ENCODE data around the gene NCAPH2.
A peak's percentile ranks its signal among the peaks of the same experiment; 100 is the strongest.
"Not testable (repeated sequence)": the region's sequence is repeated elsewhere in the genome, so short reads cannot be mapped to it uniquely, and the experiment has no call there.

Gene NCAPH2

DNA sequence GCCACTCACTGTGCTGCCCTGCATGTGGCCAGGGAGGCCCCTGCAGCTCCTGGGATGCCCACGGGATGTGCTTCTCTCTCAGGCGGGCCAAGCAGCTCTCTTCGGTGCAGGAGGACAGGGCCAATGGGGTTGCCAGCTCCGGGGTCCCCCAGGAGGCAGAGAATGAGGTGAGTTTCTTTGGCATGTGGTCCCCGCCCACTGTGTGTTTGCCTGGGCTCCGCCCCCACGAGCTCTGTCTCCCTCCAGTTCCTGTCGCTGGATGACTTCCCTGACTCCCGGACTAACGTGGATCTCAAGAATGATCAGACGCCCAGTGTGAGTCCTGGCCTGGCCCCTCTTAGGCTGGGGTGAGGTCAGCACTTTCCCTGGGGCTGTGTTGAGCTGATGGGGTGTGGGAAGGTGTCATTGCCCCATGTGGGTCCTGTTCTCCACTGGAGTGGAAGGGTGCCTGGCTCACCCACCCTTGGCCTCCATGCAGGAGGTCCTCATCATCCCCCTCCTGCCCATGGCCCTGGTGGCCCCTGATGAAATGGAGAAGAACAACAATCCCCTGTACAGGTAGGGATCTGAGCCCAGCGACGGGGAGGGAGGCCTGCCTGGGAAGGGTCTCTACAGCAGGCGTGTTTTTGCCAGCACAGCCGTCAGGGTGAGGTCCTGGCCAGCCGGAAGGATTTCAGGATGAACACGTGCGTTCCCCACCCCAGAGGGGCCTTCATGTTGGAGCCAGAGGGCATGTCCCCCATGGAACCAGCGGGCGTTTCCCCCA is 9.7 kb downstream of the NCAPH2 start:
- no peak for FAIRE-seq

DNA sequence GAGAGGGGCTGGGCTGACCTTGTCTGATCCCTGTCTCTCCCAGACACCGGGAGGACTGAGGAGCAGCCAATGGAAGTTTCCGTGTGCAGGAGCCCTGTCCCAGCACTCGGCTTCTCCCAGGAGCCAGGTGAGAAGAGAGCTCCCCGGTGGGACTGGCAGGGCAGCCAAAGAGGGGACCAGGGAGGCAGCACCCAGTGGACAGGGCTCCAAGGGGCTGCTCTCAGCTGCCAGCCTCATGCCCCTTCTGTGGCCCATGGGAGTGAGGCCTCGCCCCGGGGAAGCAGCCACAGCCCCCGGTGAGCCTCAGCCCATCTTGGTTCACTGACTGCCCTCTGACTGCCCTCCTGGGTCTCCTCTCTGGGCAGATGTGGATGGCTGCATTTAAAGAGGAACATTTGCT is 10.6 kb downstream of the NCAPH2 start:
- FAIRE-seq = no peak
- no peak for DNase-seq (ENCODE audit: low spot score)

More for the DNA sequence above, 9.7 kb downstream of the NCAPH2 start:
- DNase-seq (ENCODE audit: low spot score) = no peak

DNA sequence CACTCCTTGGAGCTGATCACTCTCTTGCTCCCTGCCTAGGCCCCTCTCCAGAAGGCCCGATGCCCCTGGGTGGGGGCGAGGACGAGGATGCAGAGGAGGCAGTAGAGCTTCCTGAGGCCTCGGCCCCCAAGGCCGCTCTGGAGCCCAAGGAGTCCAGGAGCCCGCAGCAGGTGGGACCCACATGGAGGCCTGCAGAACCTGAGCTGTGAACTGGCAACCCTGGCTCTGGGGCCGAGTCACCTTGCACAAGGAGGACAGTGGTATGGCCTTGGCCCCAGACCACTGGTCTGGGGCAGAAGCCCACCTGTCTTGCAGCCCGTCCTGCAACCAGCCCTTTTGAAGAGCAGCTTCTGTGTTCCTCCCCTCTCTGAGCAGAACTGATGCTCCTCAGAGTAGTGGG is 11.1 kb downstream of the NCAPH2 start:
- DNase-seq (ENCODE audit: low spot score) (no peak), FAIRE-seq (no peak)

DNA sequence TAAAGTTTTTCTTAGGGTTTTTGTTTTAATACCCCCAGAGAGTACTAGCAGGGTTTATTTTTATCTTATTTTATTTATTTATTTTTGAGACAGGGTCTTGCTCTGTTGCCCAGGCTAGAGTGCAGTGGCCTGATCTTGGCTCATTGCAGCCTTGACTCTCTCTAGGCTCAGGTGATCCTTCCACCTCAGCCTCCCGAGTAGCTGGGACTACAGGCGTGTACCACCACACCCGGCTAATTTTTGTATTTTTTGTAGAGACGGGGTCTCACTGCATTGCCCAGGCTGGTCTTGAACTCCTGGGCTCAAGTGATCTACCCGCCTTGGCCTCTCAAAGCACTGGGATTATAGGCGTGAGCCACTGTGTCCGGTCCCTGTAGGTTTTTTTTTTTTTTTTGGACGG is 12.2 kb downstream of the NCAPH2 start:
- DNase-seq (ENCODE audit: low spot score); FAIRE-seq: not testable (repeated sequence)

DNA sequence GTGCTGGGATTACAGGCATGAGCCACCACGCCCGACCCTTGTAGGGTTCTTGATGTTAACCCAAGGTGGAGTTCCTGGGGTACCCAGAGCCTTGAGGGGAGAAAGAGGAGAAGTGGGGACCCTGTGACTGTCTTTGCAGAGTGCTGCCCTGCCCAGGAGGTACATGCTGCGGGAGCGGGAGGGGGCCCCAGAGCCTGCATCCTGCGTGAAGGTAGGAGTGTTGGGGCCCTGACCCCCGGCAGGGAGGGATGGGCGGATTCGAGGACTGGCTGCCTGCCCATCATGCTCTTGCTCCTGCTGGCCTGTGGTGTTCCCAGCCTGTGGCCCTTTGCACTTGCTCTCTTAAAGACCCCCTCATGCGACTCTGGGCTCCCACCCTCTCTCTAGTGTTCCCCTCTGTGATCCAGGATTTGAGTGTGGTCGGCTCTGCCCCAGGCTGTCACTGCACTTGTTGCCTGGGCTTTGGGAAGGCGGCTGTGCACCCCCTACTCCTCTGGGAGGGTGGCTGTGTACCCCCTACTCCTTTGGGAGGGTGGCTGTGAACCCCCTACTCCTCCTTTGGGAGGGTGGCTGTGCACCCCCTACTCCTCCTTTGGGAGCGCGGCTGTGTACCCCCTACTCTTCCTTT is 12.9 kb downstream of the NCAPH2 start:
- DNase-seq (ENCODE audit: low spot score) (no peak), FAIRE-seq (no peak)

DNA sequence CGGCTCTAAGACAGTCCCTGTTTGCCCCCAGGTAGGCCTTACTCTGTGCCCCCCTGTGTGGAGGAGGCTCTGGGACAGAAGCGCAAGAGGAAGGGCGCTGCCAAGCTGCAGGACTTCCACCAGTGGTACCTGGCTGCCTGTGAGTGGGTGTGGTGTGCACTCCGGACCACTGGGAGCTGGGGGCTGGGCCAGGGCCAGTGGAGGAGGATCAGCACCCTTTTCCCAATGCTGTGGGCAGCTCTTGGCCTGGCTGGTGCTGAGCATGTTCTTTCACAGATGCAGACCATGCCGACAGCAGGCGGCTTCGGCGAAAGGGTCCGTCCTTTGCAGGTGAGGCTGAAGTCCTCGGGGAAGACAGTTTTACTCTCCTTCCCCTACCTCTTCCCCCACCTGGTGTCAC is 13.7 kb downstream of the NCAPH2 start:
- DNase-seq (ENCODE audit: low spot score) = no peak
- no peak for FAIRE-seq

DNA sequence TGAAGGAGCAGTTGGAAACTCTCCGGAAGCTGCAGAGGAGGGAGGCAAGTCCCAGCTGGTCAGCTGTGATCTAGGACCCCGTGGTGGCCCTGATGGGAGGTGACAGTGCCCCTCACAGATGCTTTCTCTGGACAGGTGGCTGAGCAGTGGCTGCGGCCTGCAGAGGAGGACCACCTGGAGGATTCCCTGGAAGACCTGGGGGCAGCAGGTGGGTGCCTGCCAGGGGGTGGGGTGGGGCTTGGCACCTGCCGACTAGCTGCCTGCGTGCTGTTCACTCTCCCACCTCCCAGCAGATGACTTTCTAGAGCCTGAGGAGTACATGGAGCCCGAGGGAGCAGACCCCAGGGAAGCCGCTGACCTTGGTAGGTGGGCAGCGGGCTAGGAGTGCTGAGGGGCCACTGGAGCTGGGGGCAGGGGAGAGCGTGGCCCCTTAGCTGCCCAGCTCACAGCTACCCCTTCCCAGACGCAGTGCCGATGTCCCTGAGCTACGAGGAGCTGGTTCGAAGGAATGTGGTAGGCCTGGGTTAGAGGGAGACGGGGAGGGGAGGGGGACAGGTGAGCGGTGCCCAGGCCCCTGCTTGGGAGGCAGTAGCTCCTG is 14.3 kb downstream of the NCAPH2 start:
- FAIRE-seq (no peak), DNase-seq (ENCODE audit: low spot score) (no peak)

DNA sequence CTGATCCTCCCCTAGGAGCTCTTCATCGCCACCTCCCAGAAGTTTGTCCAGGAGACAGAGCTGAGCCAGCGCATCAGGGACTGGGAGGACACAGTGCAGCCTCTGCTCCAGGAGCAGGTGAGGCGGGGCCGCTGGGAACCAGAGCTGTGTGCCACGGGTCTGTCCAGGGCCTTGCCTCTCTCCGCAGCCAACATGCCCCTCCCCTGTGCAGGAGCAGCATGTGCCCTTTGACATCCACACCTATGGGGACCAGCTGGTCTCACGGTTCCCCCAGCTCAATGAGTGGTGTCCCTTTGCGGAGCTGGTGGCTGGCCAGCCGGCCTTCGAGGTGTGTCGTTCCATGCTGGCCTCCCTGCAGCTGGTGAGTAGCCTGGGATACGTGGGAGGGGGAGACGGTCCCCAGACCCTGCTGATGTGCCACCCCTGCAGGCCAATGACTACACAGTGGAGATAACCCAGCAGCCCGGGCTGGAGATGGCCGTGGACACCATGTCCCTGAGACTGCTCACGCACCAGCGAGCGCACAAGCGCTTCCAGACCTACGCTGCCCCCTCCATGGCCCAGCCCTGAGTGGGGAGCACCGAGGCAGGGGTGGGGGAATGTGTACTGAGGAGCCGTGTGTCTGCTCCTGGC is 14.9 kb downstream of the NCAPH2 start:
- FAIRE-seq (no peak), DNase-seq (ENCODE audit: low spot score) (no peak)

DNA sequence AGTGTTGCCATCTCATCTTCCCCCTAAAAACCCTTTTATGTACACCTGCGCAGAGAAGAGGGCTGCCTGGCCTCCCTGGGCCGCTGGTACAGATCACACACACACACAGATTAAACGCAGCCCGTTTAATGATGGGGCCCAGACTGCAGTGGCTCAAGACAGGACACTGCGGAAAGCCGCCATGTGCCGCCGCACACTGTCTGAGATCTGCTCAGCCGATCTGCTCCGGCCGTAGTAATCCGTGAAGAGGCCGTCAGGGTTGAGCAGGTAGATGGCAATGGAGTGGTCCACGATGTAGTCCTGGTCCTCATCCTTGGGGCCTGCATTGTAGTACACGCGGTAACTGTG is 15.4 kb downstream of the NCAPH2 start:
- DNase-seq (ENCODE audit: low spot score) (no peak), FAIRE-seq (no peak)

DNA sequence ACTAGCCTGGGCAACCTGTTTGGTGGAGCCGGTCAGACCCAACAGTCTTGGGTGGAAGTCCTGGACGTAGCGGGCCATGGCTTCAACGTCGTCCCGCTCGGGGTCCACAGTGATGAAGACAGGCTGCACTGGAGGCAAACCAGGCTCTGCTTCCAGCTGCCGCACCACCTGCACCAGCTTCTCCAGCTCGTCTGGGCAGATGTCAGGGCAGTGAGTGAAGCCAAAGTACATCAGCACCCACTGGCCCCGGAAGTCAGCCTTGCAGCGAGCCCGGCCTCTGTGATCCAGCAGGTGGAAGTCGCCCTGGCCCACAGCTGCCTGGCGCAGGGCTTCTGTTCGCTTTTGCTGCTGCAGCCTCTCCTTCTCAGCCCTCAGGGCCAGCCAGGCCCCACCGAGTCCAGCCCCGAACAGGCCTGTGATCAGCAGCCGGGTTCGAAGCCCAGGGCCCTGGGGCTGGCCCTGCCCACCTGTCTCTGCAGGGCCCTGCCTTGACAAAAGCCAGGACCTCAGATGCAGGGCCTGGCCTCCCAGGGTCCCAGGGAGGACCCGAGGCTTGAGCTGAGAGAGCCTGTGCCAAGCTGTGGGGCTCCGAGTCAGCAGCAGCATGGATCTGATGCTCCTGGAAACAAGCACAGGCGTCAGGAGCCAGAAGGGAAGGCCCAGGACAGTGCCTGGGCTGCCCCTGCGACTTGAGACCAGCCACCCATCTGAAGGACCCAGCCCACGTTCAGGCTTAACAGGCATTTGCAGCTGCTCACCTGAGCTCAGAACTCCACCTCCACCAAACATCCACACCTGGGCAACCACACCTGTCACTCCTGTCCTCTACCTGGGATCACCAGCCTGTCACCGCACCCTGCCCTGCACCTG is 16.0 kb downstream of the NCAPH2 start:
- FAIRE-seq (no peak), DNase-seq (ENCODE audit: low spot score) (no peak)

DNA sequence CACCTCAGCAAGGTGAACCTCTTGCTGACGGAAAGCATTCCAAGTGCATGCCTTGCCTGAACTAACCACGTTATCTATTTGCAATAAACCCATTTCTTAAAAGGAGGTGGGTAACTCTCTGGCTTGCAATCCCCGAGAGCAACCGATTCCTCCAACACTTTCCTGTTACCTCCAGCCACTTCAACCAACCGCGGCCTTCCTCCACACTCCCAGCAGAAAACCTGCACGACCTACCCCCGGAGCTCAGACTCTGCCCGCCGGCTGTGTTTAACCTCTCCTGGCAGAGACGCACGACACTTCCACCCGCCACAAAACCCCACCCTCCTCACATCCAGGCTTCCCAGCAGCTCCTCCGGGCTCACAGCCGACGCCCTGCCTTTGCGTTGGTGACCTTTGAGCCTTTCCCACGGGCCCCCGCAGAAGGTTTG is 16.7 kb downstream of the NCAPH2 start:
- peak; percentile 71 for FAIRE-seq
- no peak for DNase-seq (ENCODE audit: low spot score)

DNA sequence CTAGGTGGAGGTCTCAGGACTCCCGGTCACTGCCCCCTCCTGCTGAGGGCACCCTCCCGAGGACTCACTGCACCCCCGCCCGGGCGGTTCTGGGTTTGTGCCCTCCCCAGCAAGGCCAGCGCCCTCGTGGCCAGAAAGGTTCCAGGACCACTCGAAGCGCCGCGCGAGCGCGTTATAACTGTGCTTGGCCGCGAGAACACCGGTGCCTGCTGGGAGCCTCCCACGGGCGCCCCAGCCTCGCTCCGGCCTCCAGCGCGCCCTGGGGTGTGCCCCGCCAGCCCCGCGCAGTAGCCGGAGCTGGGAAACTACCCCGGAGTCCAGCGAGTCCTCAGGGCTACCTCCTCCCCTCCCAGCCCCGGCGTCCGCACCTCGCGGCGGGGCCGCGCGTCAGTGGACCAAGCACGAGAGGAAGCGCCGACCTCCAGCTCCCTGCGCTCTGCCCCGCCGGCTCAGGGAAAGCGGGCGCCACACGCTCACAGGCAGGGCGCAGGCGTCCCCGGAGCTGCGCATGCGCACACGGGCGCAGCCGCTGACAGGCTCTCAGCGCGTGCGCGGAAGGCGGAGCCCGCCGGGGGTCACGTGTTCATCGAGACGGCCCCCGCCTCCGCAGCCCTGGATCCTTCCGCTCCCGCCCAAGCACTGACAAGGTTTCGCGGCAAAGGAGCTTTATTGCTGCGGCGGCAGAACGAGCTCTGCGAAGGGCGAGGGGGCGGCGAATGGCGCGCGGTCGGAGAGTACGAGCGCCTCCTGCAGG is 17.3 kb downstream of the NCAPH2 start, which contains the start of gene SCO2:
Gene SCO2 (minus strand): TSS at position 495 of the 754 bp plus-strand sequence. CDS start 1,187 bp downstream, outside the sequence.
- peak; percentile 99 for DNase-seq (ENCODE audit: low spot score)
- FAIRE-seq = peak; percentile 81

DNA sequence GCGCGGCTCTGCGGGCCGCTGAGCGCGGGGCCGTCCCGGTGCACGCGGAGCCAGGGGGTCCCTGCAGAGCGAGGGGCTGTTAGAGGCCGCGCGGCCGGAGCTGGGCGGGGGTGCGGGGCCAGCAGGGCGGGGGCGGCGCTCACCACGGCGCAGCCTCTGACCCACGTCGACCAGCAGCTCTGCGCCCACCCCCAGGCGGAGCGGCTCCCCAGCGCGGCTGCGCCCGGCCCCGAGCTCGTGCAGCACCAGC is 17.8 kb downstream of the NCAPH2 start:
- no peak for FAIRE-seq
- DNase-seq (ENCODE audit: low spot score) = no peak

DNA sequence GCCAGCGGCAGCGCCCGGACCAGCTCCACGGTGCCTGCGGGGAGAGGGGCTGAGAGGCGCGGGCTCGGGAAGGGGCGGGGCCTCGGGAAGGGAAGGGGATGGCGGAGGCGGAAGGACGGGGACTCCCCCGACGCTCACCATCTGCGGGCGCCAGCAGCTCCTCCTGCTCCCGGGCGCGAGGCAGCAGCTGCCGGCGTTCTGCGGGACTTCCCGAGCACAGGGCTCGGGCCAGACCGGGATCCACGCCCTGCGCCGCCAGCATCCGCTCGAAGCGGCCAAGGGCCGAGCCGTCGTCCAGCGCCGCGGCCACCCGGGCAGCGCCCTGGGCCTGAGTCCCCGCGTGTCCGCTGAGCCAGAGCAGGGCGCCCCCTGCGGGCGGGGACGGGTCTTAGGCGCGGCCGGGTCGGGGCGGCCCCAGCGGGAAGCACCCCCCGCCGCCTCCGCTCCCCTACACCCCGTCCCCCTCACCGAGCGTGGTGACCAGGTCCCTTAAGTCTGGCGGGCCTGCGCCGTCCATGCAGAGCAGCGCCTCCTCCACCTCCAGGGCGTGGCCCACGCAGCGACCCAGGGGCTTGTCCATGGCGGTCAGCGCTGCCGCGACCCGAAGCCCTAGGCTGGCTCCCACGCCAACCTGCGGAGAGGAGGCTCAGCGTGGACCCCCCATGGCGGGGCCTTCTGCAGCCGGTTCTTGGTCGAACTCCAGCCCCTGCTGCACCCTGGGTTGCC is 18.2 kb downstream of the NCAPH2 start:
- DNase-seq (ENCODE audit: low spot score) = peak; percentile 87
- peak; percentile 76 for FAIRE-seq

DNA sequence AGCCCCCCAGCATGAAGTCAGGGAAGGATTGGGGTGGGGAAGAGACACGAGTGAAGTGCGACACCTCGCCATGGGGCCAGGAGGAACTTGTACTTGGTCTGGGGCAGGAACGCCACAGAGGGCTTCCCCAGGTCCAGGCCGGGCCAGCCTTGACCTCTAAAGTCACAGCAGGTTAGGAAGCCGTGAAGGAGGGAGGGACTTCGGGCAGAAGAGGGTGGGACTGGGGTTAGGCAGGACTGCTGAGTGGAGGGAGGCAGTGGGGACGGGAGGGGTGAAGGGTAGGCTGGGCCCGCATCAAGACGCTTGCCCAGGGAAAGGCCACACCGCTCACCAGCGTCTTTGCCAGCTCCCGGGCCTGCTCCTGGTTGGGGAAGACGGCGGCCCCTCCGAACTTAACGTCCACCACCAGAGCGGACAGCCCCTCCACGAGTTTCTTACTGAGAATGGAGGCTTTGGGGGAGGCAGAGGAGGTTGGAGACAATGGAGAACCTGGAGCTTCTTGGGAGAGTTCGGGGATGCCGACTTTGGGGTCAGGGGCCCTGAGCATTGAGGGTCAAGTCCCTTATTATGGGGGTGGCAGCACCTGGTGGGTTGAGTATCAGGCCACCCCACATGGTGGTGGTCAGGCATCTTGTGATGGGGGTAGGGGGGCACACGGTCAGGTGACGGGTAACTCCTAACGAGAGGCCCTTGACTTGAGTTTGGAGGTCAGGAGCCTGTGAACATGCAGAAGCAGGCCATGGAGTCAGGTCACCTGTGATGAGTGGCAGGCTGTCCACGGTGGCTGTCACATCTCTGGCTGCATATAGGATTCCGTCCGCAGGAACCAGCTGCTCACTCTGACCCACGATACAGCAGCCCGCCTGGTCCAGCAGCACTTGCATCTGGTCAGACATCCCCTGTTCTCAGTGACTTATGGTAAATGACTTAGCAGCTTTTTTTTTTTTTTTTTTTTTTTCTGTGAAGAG is 19.1 kb downstream of the NCAPH2 start:
- DNase-seq (ENCODE audit: low spot score) (peak; percentile 80), FAIRE-seq (peak; percentile 50)

DNA sequence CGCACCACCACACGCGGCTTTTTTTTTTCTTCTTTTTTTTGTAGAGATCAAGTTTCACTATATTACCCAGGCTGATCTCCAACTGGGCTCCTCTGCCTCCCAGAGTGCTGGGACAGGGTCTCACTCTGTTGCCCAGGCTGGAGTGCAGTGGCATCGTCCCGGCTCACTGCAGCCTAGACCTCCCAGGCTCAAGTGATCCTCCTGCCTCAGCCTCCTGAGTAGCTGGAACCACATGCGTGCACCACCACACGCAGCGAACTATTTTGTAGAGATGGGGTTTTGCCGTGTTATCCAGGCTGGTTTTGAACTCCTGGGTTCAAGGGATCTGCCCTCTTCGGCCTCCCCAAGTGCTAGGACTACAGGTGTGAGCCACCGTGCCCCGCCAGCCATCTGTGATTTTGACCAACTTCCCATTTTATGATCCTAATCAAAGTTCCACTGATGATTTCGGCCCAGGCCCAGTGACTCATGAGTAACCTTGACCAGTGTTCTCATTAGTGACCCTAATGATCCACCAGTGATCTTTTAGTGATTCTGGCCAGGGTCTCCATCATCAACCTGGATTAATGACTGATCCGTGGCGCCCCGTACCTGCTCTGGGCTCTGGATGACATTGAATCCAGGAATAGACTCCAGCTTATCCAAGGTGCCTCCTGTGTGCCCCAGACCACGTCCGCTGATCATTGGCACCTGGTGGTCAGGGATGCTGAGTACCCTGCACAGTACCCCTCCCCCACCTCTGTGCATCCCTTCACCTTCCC is 20.1 kb downstream of the NCAPH2 start:
- FAIRE-seq (peak; percentile 59), DNase-seq (ENCODE audit: low spot score) (no peak)

DNA sequence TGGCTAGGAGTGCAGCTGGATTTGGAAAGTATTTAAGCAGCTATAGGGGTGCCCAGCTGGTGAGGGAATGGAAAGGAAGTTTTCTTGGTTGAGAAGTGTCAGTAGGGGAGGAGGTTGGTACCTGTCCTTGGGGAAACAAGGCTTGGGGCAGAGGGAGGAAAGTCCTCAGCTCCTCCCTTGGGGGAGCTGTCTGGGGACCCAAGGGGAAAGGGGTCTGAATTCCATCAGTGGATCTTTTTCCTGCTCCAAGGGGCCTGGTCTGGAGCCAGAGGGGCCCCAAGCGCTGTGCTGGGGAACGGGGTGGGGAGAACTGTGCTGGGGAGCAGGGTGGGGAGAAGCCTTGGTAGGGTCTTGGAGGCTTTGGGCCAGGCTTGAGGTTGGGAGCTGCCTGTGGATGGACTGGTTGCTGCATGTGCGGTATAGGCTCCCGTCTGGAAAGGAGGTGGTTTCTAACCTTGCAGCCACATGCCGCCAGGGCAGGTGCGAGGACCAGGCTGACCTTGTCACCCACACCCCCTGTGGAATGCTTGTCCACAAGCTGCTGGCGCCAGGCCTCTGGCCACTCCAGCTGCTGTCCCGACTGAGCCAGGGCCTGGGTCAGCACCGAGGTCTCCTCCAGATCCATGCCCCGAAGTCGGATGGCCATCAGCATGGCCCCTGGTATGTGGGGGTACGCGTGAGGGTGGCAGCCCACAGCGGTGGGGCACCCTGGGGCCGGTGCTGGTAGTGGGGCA is 20.8 kb downstream of the NCAPH2 start:
- FAIRE-seq (no peak), DNase-seq (ENCODE audit: low spot score) (no peak)
